Measurements from ENCODE around the gene TK2.

The TK2 gene

DNA sequence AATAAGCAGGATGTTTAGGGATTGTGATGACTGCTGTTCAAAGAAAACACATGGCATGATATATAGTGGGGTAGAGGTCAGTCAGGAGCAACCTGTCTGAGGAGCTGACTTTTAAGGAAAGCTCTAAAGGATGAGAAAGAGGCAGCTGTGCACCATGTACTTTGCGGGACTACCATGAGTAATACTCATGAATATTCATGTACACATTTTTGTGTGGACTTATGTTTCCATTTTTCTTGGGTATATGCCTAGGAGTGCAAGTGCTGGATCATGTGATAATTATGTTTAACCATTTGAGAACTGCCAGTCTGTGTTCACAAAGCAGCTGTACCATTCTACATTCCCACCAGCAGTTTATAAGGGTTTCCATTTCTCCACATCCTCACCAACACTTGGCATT, 87.0 kb downstream of the TK2 start:
- no peak for DNase-seq

DNA sequence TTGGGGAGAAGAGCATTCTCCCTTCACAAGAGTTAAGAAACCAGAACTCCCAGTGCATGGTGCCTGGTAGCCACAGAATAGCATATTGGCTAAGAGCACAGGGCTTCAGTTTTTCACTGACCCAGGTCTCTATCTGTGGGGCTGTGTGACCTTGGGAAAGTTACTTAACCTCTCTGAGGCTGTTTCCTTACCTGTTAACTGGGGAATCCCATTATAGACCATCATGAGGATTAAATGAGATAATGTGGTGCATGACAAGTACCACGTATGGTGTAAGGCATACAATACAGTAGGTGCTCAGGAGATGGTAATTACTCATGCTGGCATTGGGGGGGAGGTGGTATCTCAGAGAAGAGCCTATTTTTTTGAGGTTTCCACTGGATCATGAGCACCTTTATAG, 89.2 kb downstream of the TK2 start:
- DNase-seq = no peak

DNA sequence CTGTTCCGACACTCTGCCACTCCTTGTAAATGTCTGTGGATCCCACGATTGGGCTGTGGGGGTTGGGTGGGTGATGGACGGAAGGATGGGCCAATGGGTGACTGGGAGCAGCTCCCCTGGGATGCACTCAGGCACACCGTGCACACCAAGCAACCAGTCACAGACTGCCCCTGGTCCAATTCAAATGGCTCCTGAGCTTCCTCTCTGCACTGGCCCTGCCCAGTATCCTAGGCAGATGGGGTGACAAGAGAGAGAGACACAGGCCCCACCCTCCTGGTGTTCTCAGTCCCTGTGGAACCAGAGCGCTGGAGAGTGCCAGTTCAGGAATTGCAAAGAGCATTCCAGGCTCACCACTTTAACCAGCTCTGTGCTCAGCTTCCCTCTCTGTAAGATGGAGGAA, 90.0 kb downstream of the TK2 start:
- no peak for DNase-seq

DNA sequence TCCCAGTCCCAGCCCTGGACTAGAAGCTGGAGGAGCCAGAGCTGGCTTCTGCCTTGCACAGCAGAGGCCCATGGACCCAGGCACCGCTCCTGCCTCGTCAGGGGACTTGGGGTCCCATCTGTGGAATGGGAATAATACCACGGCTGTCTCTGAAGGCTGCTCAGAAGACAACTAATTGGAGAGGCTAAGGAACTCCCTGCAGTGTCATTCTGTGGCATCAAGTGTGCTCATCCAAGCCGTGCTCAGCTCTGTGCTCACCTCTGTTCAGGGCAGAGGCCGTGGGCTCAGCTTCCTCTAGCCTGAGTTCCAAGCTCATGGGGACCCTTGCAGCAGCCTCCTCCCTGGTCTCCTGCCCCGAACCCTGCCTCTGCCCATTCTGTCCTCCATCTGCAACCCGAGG, 91.1 kb downstream of the TK2 start:
- no peak for DNase-seq

DNA sequence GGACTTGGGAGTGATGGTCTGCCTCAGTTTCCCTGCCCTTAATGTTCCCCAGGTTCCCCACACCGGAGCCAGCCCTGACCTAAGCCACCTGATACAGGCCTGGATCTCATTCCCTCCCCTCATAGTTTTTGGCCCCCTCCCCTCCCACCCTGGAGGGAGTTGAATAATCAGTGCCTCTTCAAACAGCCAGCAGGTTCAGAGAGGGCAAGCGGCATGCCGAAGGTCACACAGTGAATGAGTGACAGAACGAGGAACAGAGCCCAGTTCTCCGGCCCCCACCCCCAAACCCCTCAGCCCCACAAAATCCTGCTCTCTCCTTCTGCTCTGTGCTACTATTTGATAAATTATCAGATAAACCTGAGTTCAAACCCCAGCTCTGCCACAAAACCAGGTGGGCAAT, 91.6 kb downstream of the TK2 start:
- DNase-seq = no peak
